ENCODE data around the gene HARS1. TPM values are rescaled to one million over a fixed set of nuclear protein-coding genes. Genes with fewer than 3 reads are reported as not detected.
A peak's percentile ranks its signal among the peaks of the same experiment; 100 is the strongest.
"Not testable (repeated sequence)": the region's sequence is repeated elsewhere in the genome, so short reads cannot be mapped to it uniquely, and the experiment has no call there.

HARS1 gene
- total RNA-seq, 1 donor from 2014 or later: 84.0 TPM

- intact Hi-C loops (cut with micrococcal nuclease): no loop called here
- CTCF ChIA-PET: no interaction called here
- Mint-ChIP-seq H3K27ac (no peak overlapping the region), H3K27me3 (peaks cover 18% of the 10 kb centered on the region), H3K9me3 (no peaks in the 10 kb centered on the region), H3K36me3 (ENCODE audit: low read depth) (no peaks in the 10 kb centered on the region), H3K4me1 (peaks cover 32% of the 10 kb centered on the region), H3K4me3 (peak overlapping the region; percentile 87)
- TF ChIP-seq, protein P1, sequence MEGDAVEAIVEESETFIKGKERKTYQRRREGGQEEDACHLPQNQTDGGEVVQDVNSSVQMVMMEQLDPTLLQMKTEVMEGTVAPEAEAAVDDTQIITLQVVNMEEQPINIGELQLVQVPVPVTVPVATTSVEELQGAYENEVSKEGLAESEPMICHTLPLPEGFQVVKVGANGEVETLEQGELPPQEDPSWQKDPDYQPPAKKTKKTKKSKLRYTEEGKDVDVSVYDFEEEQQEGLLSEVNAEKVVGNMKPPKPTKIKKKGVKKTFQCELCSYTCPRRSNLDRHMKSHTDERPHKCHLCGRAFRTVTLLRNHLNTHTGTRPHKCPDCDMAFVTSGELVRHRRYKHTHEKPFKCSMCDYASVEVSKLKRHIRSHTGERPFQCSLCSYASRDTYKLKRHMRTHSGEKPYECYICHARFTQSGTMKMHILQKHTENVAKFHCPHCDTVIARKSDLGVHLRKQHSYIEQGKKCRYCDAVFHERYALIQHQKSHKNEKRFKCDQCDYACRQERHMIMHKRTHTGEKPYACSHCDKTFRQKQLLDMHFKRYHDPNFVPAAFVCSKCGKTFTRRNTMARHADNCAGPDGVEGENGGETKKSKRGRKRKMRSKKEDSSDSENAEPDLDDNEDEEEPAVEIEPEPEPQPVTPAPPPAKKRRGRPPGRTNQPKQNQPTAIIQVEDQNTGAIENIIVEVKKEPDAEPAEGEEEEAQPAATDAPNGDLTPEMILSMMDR (IDR thresholded peaks at IDR 0.05): no peak
- DNase-seq: no peak
- POLR2A ChIA-PET: no interaction called here
- ATAC-seq (ENCODE audit: low read depth): no peak
Observed at GRCh38 chr5:140630292-140631035, 60.7 kb downstream of the HARS1 start.

DNA sequence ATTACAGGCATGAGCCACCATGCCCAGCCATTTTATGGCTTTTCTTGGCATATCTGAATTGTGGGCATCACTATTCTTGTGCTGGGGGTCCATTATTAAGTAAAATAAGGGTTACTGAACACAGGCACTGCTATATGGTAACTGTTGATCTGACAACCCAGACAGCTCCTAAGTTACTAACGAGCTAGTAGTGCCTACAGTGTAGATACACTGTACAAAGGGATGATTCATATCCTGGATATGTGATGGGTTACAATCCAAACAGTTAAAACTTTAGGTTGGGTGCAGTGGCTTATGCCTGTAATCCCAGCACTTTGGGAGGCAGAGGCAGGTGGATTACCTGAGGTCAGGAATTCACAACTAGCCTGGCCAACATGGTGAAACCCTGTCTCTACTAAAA is 62.5 kb downstream of the HARS1 start:
- no peaks in the 10 kb centered on the region for H3K36me3 Mint-ChIP-seq (ENCODE audit: low read depth)
- intact Hi-C loops (cut with micrococcal nuclease): no loop called here
- ChIA-PET CTCF (no interaction called here), POLR2A (no interaction called here)
- ATAC-seq (ENCODE audit: low read depth) (no peak), DNase-seq (no peak)
- no peak overlapping the region for H3K4me3 Mint-ChIP-seq
- H3K4me1 Mint-ChIP-seq: peaks cover 21% of the 10 kb centered on the region
- H3K27me3 Mint-ChIP-seq: peaks cover 16% of the 10 kb centered on the region
- no peaks in the 10 kb centered on the region for H3K9me3 Mint-ChIP-seq
- TF ChIP-seq, protein P1 (IDR thresholded peaks at IDR 0.05): no peak
- no peak overlapping the region for H3K27ac Mint-ChIP-seq

DNA sequence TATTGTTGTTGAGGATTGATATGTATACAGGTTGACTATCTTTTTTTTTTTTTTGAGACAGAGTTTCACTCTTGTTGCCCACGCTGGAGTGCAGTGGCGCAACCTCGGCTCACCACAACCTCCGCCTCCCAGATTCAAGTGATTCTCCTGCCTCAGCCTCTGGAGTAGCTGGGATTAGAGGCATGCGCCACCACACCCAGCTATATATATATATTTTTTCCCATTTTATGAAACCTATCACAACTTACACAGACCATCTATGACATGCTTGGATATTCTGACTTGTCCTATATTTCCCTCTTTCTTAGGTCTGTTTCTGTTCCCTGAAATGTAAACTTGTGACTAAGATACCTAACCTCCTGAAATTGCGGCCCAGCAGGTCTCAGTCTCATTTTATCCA is 63.2 kb downstream of the HARS1 start:
- no peak overlapping the region for H3K27ac Mint-ChIP-seq
- peaks cover 13% of the 10 kb centered on the region for H3K27me3 Mint-ChIP-seq
- TF ChIP-seq, protein P1 (IDR thresholded peaks at IDR 0.05): no peak
- H3K4me1 Mint-ChIP-seq: peaks cover 16% of the 10 kb centered on the region
- ChIA-PET CTCF (no interaction called here), POLR2A (interaction anchor here (0.6 kb wide), 1 partner anchor 18 kb away, joined by 3 read pairs; no protein-coding TSS in a partner anchor)
- H3K4me3 Mint-ChIP-seq: no peak overlapping the region
- intact Hi-C loops (cut with micrococcal nuclease): no loop called here
- no peaks in the 10 kb centered on the region for H3K9me3 Mint-ChIP-seq
- no peaks in the 10 kb centered on the region for H3K36me3 Mint-ChIP-seq (ENCODE audit: low read depth)
- DNase-seq (no peak), ATAC-seq (ENCODE audit: low read depth) (no peak)

DNA sequence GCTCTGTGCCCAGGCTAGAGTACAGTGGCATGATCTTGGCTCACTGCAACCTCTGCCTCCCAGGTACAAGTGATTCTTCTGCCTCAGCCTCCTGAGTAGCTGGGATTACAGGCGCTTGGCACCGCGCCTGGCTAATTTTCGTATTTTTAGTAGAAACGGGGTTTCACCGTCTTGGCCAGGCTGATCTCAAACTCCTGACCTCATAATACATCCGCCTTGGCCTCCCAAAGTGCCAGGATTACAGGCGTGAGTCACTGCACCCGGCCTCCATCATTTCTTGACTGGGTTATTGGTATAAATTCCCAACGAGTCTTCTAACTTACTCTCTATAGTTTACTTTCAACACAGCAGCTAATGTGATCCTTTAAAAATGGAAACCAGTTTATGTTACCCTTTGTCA is 66.3 kb downstream of the HARS1 start:
- H3K9me3 Mint-ChIP-seq; H3K36me3 Mint-ChIP-seq (ENCODE audit: low read depth); H3K27ac Mint-ChIP-seq; H3K4me1 Mint-ChIP-seq; DNase-seq; intact Hi-C loops (cut with micrococcal nuclease); ATAC-seq (ENCODE audit: low read depth); CTCF ChIA-PET; POLR2A ChIA-PET; H3K4me3 Mint-ChIP-seq: not testable (repeated sequence)
- H3K27me3 Mint-ChIP-seq: peaks cover 11% of the 10 kb centered on the region

Other genes with a start within 250 kb of the HARS1 start
- 14.4 and 18.2 TPM in 2 replicates for gene EIF4EBP3, start 143.7 kb downstream of the HARS1 start, total RNA-seq
- 41.1 and 41.8 TPM in 2 replicates for gene SRA1, start 133.9 kb downstream of the HARS1 start, total RNA-seq
- gene APBB3, start 126.8 kb downstream of the HARS1 start, total RNA-seq: 36.0 and 37.5 TPM in 2 replicates
- gene SLC35A4, start 126.5 kb downstream of the HARS1 start, total RNA-seq: 76.0 and 77.9 TPM in 2 replicates
- 0.54 and 1.2 TPM in 2 replicates for gene CD14, start 58.2 kb downstream of the HARS1 start, total RNA-seq
- gene TMCO6, start 51.9 kb downstream of the HARS1 start, total RNA-seq: 20.1 and 23.3 TPM in 2 replicates
- 52.2 and 63.6 TPM in 2 replicates for gene NDUFA2, start 43.7 kb downstream of the HARS1 start, total RNA-seq
- gene IK, start 43.5 kb downstream of the HARS1 start, total RNA-seq: 104 and 114 TPM in 2 replicates
- 33.8 and 36.9 TPM in 2 replicates for gene WDR55, start 26.5 kb downstream of the HARS1 start, total RNA-seq
- 2.6 and 3.4 TPM in 2 replicates for gene DND1, start 17.8 kb downstream of the HARS1 start, total RNA-seq
- 45.7 and 48.5 TPM in 2 replicates for gene HARS2, start 85 bp upstream of the HARS1 start, total RNA-seq
- 67.8 and 70.2 TPM in 2 replicates for gene ZMAT2, start 9.1 kb upstream of the HARS1 start, total RNA-seq
- gene PCDHA1, start 94.8 kb upstream of the HARS1 start, total RNA-seq: not detected in 2 replicates
- gene PCDHA2, start 103.5 kb upstream of the HARS1 start, total RNA-seq: not detected in 2 replicates
- gene PCDHA3, start 109.7 kb upstream of the HARS1 start, total RNA-seq: not detected in 2 replicates
- gene PCDHA4, start 115.7 kb upstream of the HARS1 start, total RNA-seq: not detected in 2 replicates
- gene PCDHA5, start 130.2 kb upstream of the HARS1 start, total RNA-seq: not detected in 2 replicates
- gene PCDHA6, start 136.6 kb upstream of the HARS1 start, total RNA-seq: not detected in 2 replicates
- gene PCDHA7, start 142.9 kb upstream of the HARS1 start, total RNA-seq: not detected in 2 replicates
- not detected in 2 replicates for gene PCDHA8, start 149.8 kb upstream of the HARS1 start, total RNA-seq
- gene PCDHA9, start 157.0 kb upstream of the HARS1 start, total RNA-seq: not detected in 2 replicates
- gene PCDHA10, start 164.5 kb upstream of the HARS1 start, total RNA-seq: 0.07 TPM in 1 of 2 replicates, not detected in the other
- not detected in 2 replicates for gene PCDHA11, start 177.6 kb upstream of the HARS1 start, total RNA-seq
- not detected in 2 replicates for gene PCDHA12, start 183.9 kb upstream of the HARS1 start, total RNA-seq
- not detected in 2 replicates for gene PCDHA13, start 190.8 kb upstream of the HARS1 start, total RNA-seq
- gene PCDHAC1, start 234.9 kb upstream of the HARS1 start, total RNA-seq: not detected in 2 replicates